ENCODE results near the gene EMILIN2.
A peak's percentile ranks its signal among the peaks of the same experiment; 100 is the strongest.

The EMILIN2 gene

DNA sequence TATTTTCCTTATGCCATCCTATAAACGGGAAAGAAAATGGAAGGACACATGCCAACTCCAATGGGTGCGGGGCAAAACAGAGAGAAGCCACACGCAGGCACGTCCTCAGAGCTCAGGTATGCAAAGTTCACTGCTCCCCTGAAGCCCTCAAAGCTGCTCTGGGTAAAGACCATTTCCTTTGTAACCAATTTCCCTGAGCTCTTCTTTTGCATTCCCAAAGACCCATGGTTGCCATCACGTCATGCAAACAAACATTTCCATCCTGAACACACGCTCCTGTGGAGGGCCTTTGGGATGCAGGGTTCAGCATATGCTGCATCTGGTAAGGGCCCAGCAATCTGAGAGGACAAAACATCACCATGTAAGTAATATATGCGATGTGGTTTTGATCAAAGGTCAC is 69.4 kb downstream of the EMILIN2 start:
- DNase-seq (ENCODE audit: low read depth), result no peak

DNA sequence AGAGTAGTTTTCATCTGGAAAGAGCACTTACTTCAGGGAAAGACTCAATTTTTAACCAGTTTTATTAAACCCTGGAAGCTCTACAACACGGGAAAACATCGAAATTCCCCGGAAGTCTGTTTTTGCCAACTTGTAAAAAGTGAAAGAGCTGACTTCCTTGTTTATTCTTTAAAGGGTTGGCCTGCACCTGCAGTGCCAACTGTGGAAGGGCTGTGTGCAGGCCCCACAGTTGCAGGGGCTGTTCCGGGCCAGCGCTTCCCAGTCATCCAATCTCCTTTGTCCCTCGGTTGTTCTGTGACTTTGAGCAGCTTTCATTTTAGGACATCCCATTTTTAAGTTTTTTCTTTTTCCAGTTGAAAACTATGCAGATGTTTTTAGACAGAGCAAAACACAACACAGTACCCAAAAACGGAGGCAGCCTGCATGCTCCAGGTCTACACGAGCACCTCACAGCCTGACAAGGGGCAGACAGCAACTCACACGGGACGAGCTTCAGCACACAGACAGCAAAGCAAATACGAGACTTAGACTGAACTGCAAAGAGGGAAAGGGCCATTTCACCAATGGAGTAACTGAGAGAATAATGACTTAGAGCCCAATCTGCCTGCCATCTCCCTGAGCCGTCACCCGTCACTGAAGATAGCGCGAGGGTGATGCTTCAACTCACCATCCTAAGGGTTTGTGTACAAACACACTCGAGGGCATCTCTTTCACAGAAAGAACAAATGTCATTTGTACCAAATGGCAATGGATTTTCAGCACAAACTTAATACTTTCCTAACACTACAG is 70.6 kb downstream of the EMILIN2 start:
- DNase-seq (ENCODE audit: low read depth), result no peak

DNA sequence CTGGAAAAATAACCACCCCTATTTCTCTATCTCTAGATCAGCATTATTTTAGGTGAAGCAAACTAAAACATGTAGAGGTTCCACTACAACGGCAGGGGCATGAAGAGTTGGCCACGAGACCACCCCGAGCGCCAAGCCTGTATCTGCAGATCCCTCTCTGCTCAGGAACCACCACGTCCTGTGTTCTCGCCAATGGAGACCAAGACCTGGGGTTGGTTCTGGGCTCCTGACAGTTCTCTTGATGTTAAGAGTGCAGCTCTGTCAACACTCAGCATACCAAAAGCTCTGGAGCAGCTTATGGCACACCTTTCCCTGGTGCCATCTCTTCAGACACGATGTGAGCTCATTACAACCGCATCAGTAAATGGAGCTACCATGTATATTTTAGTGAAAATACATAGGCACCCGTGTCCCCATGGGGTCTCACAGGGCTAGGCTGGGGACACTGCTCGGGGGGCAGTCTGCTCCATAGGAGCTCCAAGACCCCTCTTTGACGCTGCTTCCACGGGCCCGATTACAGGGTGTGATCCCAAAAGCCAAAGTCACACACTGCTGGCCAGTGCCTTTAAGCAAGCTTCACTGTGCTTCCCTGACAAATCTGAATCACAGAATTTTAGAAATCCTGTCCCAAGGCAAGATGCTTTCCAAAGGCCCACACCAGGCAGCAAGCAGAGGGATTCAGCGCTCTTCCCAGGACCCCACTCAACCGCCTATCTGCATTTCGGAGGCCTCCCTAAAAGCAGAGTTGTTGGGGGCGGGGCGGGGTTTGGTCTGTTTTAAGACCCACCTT is 72.2 kb downstream of the EMILIN2 start:
- no peak for DNase-seq (ENCODE audit: low read depth)

DNA sequence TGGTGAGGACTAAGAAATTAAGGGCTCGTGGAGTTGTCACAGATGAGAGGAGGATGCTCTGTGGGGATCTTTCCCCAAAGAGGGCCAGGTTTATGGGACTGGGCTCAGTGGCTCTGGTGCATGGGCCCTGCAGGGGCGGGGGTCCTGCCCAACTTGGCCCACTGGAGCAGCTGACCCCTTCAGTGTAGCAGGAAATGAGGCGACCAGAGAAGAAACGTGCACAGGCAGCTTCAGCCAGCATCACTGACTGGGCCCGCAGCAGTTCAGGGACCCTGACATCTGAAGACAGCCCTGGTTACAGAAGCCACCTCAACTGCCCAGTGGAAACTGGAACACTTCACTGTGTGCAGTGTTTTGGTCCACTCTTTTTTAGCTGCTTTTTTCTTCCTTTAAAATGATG is 72.8 kb downstream of the EMILIN2 start:
- DNase-seq (ENCODE audit: low read depth), result no peak

DNA sequence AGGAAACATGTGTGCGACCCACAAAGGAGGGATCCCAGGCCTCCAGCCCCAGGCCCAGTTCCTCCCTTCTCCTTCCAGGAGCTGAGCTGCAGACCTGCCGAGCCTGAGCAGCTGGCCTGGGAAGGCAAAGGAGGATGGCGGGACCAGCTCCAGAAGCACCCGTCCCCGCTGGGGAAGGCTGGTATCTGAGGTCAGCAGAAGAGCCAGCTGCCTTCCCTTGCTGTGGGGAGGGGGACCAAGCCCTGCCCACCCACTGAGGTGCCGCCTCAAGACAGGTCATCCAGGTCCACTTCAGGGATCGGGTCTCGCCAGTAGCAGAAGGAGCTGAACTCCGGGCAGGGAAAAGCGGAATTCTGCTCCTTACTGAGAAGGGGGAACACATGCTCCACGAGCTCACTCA is 73.2 kb downstream of the EMILIN2 start:
- no peak for DNase-seq (ENCODE audit: low read depth)

DNA sequence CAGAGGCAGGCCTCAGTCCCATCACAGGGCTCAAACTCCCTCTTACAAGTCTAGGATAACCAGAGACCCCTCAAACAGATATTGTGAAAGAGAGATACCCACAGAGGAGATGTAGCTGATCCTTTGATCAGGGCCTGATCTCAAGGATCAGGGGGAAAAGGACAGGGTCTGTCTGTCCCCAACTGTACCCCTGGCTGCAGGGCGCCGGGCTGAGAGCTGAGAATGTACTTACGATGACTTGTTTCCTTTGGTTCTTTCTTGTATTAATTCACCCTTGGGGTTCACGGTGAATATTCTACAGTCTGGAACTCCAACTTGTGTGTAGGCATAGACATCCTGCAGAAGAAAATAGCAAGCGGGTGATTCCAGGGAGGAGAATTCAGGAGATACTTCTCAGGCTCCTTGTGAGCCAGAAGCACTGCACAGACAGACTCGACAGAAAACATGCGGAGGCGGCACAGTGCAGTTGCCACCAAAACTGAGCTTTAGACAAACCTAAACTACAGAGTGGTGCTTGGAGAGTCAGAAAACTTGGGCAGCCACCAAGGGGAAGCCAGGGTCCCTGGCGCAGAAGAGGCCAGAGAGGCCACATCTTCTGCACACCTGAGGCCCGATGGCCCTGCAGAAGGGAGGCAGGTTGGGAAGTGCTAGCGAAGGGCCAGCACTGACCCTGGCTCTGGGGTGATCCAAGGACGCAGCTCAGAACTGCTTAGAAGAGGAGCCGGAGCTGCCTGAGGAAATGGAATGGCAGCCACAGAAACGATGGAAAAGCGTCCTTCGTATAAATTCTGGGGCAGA is 73.9 kb downstream of the EMILIN2 start:
- DNase-seq (ENCODE audit: low read depth), result no peak

DNA sequence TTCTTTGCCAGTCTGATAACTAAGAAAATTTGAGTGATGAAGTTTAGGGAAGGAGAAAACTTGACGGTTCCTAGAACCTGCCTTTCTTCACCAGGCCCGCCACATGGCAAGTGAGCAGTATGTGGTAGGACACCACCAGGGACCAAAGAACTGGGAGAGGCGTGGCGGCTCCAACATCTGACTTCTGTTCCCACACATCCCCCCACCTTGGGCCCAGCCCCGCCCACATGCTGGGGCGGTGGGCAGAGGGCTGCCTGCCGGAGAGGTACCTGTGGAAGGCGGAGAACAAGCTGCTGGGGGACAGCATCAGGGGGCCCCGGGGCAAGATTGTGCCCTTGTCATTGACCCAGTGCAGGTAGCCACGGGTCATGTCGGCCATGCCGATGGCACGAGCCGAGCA is 75.0 kb downstream of the EMILIN2 start:
- no peak for DNase-seq (ENCODE audit: low read depth)

DNA sequence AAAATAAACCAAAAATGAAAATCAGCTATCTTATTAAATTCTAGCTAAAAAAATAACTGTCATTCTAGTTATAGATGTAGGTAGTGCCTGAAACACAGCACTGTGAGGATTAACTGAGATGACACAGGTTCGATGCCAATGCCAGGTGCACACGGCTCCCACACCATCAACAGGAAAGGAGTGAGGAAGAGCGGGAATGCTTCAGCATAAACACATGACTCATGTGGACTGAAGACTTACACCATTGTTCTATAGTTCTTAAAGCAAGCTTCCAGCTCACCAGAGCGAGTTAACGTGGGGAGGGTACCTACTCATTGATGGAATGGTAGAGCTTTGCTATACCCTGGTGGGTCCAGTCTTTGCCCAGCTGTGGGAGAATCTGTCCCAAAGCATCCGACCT is 76.7 kb downstream of the EMILIN2 start:
- DNase-seq (ENCODE audit: low read depth), result peak; percentile 28

DNA sequence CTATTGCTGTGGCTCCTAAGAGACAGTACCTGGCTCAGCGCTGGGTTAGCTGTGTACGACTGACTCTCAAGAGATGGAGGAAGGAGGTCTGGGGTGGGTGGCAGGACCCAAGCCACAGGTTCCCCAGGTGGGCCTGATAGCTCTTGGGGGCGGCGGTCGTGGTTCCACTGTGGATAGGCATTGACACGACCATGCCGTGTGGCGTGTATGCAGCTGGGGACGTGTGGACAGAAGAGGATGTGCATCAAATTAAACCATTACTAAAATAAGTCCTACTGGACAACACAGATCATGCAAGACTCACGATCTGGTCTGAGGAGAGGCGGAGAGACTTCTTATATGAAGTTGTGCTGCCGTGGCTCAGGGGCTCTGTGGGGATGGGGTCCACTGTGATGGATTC is 78.1 kb downstream of the EMILIN2 start:
- no peak for DNase-seq (ENCODE audit: low read depth)

DNA sequence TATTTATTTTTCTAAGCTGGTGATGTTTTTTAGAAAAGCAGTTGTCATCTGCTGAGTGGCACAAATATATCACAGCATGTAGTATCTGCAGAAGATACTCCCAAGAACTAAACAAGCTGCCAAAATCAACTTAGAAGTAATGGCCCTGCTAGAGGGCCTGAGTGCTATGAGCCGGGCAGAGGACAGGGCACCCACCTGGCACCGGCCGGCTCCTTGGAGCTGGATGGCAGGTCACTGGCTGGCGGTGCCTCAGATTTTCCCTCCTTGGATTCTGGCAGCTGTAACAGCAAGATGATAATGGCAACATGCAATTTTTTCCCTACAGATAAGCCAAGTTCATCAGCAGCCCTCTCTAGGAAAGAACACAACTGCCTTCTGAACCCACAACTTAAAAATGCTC is 79.7 kb downstream of the EMILIN2 start:
- DNase-seq (ENCODE audit: low read depth), result no peak

DNA sequence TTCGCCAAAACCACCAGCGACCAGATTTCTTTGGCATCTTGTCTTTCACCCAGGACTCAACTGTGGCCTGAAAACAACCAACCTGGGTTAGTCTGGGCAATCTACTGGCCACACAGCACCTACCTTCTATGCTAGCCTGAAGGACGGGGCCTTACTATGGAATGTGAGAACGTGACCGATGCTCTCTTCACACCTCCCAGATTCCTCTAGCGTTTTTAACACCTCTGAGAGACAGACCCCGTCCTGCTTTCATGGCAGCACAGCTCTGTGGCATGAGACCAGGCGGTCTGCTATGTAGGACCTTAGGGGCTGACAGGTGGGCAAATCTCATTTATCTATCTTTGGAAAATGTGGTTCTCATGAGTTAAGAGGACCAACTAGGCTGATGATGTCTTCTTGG is 80.9 kb downstream of the EMILIN2 start:
- DNase-seq (ENCODE audit: low read depth), result no peak

DNA sequence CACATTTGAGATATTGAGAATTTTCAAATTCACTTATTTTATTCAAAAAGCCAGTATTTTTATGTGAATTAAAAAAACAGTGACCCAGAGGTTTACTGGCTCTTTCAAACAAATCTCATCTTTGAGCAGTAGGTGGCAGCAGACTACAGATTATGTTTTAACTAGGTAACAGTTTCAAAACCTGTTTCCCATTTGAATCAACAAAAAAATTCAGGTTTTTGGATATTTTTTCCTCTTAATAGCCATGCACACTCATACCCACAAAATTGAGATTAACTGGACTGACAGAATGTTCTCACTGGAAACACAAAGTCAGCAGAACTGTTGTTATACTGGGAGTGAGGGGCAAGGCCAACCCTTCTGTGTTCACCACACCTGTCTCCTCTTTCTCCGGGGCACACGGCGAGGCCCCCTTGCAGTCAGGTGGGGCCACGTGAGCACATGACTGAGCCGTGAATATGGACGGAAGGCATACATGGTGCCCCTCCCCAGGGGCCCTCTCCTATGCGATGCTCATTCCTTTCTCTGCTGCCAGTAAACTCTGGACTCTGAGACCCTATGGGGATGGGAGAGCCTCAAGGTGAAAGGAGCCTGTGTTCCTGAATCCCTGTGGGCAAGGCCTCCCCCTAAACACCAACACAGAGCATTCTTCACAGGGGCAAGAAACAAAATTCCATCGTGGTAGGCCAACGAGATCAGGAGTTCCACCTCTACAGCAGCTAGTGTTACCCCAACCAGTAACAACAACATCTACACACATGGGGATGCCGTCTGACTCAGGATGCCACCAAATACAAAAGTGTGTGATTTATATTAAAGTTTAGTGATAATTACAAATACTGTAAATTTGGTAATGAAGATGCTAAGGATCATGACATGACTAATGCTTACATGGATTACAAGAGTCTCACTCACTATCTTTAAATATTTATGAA is 85.7 kb downstream of the EMILIN2 start:
- peak; percentile 57 for DNase-seq (ENCODE audit: low read depth)

DNA sequence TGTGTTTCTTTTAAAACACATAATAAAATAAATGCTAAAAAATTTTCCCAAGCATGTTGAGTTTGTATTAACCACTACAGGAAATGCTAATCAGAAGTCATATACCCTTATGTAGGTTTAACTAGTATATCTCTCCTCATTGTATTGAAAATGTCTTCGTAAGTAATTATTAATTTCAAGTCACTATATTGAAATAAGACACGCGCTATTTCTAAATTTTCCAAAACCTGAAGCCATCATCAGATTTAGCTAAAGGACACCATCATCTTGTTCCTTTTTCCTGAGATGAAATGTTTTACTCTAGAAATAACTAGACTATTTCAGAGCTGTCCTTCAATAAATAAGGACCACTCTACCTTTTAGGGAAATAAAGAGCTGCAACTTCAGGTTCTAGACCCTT is 87.2 kb downstream of the EMILIN2 start:
- DNase-seq (ENCODE audit: low read depth), result no peak

DNA sequence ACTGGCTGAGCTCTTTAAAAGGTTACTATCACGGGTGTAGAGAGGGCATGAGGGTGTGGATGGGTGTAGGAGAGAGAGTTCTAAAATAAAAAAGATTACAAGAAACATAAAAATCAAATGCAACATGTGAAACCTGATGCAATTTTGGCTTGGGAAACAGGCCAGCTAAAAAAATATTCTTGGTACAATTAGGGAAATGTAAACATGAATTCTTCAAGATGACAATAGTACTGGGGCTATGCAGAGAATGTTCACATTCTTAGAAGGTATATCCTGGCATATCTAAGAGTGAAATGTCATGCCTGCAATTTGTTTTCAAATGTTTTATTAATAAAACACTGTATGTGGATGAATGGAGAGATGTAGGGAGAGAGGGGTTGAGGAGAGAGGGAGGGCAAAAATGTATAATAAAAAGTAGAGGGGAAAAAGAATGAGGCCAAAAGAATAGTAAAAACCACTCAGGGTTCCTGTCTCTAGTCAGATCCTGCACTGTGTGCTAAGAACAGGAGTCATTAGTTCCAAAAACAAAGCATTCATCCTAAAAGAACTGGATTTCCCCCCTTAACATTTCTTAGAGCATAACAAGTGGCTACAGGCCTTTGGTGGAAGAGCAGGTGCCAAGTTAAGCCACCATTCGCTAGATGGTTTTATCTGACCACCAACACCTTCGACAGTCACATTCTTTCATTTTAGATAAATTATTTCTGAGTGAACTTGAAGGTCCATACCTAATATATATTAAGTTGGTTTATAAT is 88.8 kb downstream of the EMILIN2 start:
- DNase-seq (ENCODE audit: low read depth), result peak; percentile 21

DNA sequence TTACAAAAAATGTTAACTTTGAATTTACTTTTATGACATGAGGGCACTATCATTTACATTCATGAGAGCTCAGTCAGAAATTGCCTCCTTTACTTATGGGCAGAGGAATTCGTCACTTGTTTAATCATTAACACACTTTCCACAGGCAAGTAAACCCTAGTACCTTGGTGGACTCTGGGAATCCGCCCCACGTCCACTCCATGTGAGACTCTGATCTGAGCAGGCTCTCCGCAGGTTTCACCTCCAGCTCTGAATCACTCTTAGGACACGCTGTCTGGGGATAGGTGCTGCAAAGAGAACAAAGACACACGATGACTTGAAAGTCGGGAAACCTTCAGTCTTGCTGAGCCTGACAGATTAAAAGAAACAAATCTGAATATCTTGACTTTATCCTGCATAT is 92.5 kb downstream of the EMILIN2 start:
- no peak for DNase-seq (ENCODE audit: low read depth)

DNA sequence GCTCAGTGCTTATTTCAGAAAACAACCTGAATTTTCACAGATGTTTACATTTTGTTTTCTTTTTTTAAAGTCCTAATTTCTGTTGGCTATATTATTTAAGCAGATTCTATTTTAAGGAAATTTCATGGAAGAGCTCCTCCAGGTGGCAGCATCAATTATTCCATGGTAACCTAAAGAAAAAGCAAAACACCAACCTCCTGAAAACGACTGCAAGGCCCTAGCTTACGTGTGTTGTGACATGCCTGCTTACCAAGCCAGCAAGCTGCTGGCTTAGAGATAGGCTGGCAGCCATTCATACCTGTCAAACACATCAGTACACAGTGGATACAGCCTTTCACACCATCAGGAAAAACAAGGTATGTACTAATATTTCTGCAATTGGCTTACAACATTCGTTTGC is 101.2 kb downstream of the EMILIN2 start:
- DNase-seq (ENCODE audit: low read depth), result peak; percentile 80

DNA sequence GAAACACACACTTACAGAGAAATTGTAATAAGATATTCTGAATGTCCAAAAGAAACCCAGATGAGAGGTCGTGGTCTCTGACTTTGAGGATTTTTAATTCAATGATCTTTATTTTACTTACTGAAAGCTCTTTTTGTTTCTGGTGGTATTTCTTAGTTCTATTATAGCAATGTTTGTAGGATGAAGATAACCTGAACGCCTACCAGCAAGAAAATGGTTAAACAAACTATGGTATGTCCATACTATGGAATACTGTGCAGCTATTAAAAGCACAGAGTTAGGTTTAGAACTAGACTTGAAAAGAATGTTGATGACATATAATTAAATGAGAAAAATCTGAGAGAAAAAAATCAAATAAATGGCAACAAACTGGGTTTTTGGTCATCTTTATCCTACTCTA is 105.8 kb downstream of the EMILIN2 start:
- no peak for DNase-seq (ENCODE audit: low read depth)

DNA sequence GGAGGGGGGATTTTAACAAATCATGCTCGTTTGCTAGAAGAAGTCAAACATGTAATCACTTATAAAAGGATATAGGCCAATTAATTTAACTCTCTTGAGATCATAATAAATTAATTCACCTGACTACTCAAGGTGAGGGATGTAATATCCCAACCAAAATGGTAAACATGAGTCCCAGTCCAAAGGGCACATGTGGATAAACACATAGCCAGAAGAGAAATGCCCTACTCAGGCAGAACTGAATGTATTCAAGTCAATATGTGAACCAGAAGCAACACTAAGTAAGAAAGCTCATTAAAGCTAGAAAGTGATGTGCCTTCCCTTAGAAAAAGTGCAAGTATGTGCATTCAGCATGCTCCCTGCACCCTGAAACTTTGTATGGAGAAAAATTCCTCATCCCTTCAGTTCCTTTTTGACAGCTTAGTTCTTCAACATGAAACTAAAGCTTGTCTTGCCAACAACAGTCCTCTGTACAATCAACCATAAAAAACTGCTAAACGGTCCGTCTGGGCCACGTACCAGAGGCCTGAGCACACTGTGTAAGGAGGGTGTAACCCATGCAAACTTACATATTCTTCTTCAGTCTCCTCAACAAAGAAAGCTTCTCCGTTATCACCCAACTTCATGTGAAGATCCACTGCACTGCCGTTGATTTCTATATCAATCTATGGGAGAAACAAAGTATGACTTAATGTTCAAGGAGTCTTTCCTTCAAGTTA is 107.3 kb downstream of the EMILIN2 start:
- no peak for DNase-seq (ENCODE audit: low read depth)

DNA sequence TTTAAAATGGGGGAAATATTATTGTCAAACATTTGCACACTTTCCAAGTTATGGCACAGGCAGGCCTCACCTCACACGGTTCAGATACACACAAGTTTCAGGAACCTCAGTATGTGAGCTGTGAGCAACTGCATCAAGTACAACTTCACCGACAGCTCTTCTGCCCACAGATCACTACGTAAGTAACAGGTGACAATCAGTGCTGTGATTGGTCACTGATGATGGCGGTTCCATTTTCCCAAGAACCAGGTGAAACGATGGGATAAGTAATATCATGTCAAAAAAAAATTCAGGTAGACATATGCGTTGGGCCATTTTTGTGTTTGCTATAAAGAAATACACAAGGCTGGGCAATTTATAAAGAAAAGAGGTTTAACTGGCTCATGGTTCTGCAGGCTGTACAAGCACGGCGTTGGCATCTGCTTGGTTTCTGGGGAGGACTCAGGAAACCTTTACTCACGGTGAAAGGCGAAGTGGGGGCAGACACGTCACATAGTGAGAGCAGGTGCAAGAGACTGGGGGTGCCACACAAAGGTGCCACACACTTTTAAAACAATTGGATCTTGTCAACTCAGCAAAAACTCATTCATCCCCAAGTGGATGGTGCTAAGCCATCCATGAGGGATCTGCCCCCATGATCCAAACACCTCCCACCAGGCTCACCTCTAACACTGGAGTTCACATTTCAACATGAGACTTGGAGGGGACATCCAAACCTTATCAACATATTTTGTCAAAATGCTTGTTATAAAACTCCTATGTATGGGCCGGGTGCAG is 108.3 kb downstream of the EMILIN2 start:
- no peak for DNase-seq (ENCODE audit: low read depth)

All from amniotic epithelial cell (primary cell).